Kidney (tissue), 14 donors: ENCODE data around the gene NPHP4. TPM values are rescaled to one million over a fixed set of nuclear protein-coding genes. Genes with fewer than 3 reads are reported as not detected.

Experiments used
- DNase-seq, 5 donors: peaks; one replicate each; pipeline ENCODE4 v3.0.0-alpha.2; 2013 to 2020
- FAIRE-seq: peaks from 2 replicates; lab custom pipeline; 2012; peaks lifted over from hg19 to GRCh38; lab: Jason Lieb, UNC
- H3K27ac ChIP-seq, 2 donors: one replicate each; pipeline ENCODE4 v1.7.0; 2013; ENCODE audit warnings: low read depth in 2 of 2, low read length in 2 of 2, inconsistent platforms in 1 of 2
- H3K27me3 ChIP-seq: one replicate; pipeline ENCODE4 v1.7.1; 2013; ENCODE audit warnings: low read length, inconsistent platforms; ENCODE audit not compliant: control insufficient read depth, insufficient read depth
- H3K36me3 ChIP-seq, 3 donors: one replicate each; pipeline versions ENCODE4 v1.7.0 to v1.7.1; 2013; ENCODE audit warnings: low read length in 3 of 3, control low read depth in 1 of 3, inconsistent platforms in 1 of 3; ENCODE audit not compliant: insufficient read depth in 3 of 3, control insufficient read depth in 2 of 3
- H3K4me1 ChIP-seq, 3 donors: one replicate each; pipeline versions ENCODE4 v1.7.0 to v1.7.1; 2013; ENCODE audit warnings: low read length in 3 of 3, inconsistent platforms in 1 of 3, low read depth in 1 of 3; ENCODE audit not compliant: control insufficient read depth in 2 of 3, insufficient read depth in 2 of 3
- H3K4me3 ChIP-seq, 3 donors: one replicate each; pipeline versions ENCODE4 v1.7.0 to v1.8.1; 2013; ENCODE audit warnings: low read length in 3 of 3, control low read depth in 1 of 3, inconsistent platforms in 1 of 3
- H3K9ac ChIP-seq, 3 donors: one replicate each; pipeline versions ENCODE4 v1.7.0 to v1.7.1; 2013; ENCODE audit warnings: low read length in 3 of 3, control low read depth in 1 of 3, inconsistent platforms in 1 of 3
- H3K9me3 ChIP-seq, 3 donors: one replicate each; pipeline versions ENCODE4 v1.7.0 to v1.7.1; 2013; ENCODE audit warnings: low read length in 3 of 3, control low read depth in 1 of 3, inconsistent platforms in 1 of 3; ENCODE audit not compliant: control insufficient read depth in 2 of 3, insufficient read depth in 1 of 3
- intact Hi-C: fragments of 100-400 bp; cut with DNase I; formaldehyde crosslinking; loops from one replicate; pipeline ENCODE4 v1.11.1; 2022
- polyA plus RNA-seq: library from polyadenylated mRNA; stranded (reverse); fragments of 350-450 nt; fragmentation: Illumina TruSeq; extraction: RNeasy Lipid Tissue Mini Kit (QIAGEN cat#74804); gene quantifications from one replicate; pipeline ENCODE4 v1.2.3, GENCODE V29; 2014; ENCODE audit warnings: low read depth, low replicate concordance; ENCODE audit not compliant: insufficient read depth
- total RNA-seq: library from RNA; stranded (reverse); fragmentation: NEBNext Ultra II Directional; extraction: Animal tissue kit (Norgen Biotek cat#: 25700); gene quantifications from one replicate; pipeline ENCODE4 v1.2.1, GENCODE V29; 2021
- TF ChIP-seq, protein P1 (sequence below): IDR thresholded peaks from 3 replicates; pipeline ENCODE4 v1.5.1; 2012; ENCODE audit warnings: mild to moderate bottlenecking, moderate library complexity, borderline replicate concordance; ENCODE audit not compliant: insufficient read depth; ENCODE audit errors: extremely low read depth
- donor health status: control.
- donor health status: control.
- donor health status: control.
- donor health status: control.
- donor health status: control.
- donor health status: DM: yes; HTN: yes; CAD: no.
- donor health status: Normal renal cell carcinoma (clear cell type).

The NPHP4 gene
- total and polyA plus RNA-seq, 2 donors from 2014 or later = 2.9 to 16.1 TPM

DNA sequence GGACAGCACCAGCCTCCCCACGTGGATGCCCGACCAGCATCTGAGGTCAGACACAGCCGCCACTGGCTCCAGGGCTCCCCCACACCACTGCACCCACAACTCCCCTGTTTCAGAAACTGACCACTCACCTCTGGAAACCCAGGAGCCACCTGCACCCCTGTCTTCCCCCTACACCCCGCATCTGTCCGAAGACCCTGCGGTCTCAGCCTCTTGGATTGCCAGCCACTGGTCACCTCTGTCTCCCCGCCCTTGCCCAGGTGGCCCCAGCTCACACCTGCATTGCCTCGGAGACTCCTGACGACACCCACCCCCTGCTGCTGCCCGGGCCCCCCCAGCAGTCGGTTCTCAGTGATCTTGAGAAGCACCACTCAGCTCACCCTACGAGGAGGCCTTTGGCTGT, 21.3 kb upstream of the NPHP4 start:
- no peak for FAIRE-seq
- TF ChIP-seq, protein P1, sequence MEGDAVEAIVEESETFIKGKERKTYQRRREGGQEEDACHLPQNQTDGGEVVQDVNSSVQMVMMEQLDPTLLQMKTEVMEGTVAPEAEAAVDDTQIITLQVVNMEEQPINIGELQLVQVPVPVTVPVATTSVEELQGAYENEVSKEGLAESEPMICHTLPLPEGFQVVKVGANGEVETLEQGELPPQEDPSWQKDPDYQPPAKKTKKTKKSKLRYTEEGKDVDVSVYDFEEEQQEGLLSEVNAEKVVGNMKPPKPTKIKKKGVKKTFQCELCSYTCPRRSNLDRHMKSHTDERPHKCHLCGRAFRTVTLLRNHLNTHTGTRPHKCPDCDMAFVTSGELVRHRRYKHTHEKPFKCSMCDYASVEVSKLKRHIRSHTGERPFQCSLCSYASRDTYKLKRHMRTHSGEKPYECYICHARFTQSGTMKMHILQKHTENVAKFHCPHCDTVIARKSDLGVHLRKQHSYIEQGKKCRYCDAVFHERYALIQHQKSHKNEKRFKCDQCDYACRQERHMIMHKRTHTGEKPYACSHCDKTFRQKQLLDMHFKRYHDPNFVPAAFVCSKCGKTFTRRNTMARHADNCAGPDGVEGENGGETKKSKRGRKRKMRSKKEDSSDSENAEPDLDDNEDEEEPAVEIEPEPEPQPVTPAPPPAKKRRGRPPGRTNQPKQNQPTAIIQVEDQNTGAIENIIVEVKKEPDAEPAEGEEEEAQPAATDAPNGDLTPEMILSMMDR = no peak
- H3K9me3 ChIP-seq = no peaks in the 10 kb centered on the region
- H3K27me3 ChIP-seq = no peaks in the 10 kb centered on the region
- peak in 1 of 5 donors; percentile 42 for DNase-seq
- H3K4me1 ChIP-seq = no peaks in the 10 kb centered on the region
- no peak overlapping the region for H3K4me3 ChIP-seq
- H3K36me3 ChIP-seq = no peaks in the 10 kb centered on the region
- no peak overlapping the region for H3K27ac ChIP-seq
- H3K9ac ChIP-seq = no peak overlapping the region
- intact Hi-C loops = no loop called here

DNA sequence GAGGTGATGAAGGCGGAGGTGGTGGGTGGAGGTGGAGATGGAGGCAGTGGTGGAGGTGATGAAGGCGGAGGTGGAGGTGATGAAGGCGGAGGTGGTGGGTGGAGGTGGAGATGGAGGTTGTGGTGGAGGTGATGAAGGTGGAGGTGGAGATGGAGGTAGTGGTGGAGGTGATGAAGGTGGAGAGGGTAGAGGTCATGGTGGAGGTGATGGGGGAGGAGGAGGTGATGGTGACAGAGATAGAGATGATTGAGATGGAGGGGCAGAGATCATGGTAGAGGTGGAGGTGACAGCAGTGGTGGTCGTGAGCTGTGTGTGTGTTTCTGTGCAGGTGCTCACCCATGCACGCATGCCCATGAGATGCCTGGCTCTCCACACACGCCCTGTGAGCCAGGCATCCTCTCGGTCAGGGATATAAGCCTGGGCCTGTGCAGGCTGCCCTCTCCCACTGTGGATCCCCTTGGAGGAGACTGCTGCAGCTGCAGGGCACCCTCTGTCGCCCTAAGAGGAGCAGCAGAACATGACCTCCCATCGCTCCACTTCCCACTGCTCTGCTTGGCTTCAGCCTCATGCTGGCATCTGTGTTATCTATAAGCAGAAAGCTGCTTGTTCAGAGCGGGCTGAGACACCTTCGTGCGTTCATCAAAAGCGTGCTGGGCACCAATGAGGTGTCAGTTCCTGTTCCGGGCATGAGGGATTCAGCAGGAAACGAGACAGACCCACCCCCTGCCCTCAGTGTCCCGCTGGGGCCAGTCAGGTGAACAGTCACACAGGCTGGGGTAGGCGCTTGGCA, 20.5 kb upstream of the NPHP4 start:
- H3K27me3 ChIP-seq = no peaks in the 10 kb centered on the region
- H3K9me3 ChIP-seq = no peaks in the 10 kb centered on the region
- intact Hi-C loops = no loop called here
- DNase-seq (peak in 1 of 5 donors; percentile 35), FAIRE-seq (no peak)
- H3K27ac ChIP-seq = no peak overlapping the region
- no peaks in the 10 kb centered on the region for H3K36me3 ChIP-seq
- H3K4me1 ChIP-seq = no peaks in the 10 kb centered on the region
- H3K9ac ChIP-seq = no peak overlapping the region
- no peak overlapping the region for H3K4me3 ChIP-seq
- TF ChIP-seq, protein P1 = no peak

DNA sequence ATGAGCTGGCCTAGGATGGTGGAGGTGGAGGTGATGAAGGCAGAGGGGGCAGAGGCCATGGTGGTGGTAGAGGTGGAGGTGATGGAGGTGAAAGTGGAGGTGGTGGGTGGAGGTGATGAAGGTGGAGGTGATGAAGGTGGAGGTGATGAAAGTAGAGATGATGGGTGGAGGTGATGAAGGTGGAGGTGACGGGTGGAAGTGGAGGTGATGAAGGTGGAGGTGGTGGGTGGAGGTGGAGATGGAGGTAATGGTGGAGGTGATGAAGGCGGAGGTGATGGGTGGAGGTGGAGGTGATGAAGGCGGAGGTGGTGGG, 19.7 kb upstream of the NPHP4 start:
- Histone ChIP-seq H3K9ac (no peak overlapping the region), H3K27ac (no peak overlapping the region), H3K36me3 (no peaks in the 10 kb centered on the region), H3K4me3 (no peak overlapping the region), H3K4me1 (no peaks in the 10 kb centered on the region), H3K9me3 (no peaks in the 10 kb centered on the region), H3K27me3 (no peaks in the 10 kb centered on the region)
- intact Hi-C loops = no loop called here
- TF ChIP-seq, protein P1 = no peak
- FAIRE-seq (no peak), DNase-seq (no peak)
